ENCODE results near the gene PVRIG. TPM values are rescaled to one million over a fixed set of nuclear protein-coding genes. Genes with fewer than 3 reads are reported as not detected.

PVRIG gene
- not detected in 2 replicates for total RNA-seq

DNA sequence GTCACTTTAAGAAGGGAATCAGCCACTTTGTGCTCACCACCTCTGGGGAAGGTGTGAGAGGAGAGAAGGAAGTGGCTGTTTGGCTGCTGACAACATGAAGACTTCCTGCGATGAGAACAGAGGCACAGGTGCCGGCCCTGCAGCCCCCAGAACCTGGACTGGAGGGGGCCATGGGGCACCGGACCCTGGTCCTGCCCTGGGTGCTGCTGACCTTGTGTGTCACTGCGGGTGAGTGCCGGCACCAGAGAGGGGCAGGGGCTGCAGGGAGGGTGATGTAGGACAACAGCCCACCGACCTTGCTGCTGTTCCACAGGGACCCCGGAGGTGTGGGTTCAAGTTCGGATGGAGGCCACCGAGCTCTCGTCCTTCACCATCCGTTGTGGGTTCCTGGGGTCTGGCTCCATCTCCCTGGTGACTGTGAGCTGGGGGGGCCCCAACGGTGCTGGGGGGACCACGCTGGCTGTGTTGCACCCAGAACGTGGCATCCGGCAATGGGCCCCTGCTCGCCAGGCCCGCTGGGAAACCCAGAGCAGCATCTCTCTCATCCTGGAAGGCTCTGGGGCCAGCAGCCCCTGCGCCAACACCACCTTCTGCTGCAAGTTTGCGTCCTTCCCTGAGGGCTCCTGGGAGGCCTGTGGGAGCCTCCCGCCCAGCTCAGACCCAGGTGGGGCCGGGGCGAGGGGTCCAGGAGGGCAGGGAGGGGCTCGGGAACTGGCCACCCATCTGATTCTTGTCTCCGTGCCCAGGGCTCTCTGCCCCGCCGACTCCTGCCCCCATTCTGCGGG lies at the start of gene PVRIG:
Gene PVRIG, plus strand, starts transcription at position 149 of the 785 bp plus-strand sequence. Its CDS starts 22 bp downstream, at position 171.

DNA sequence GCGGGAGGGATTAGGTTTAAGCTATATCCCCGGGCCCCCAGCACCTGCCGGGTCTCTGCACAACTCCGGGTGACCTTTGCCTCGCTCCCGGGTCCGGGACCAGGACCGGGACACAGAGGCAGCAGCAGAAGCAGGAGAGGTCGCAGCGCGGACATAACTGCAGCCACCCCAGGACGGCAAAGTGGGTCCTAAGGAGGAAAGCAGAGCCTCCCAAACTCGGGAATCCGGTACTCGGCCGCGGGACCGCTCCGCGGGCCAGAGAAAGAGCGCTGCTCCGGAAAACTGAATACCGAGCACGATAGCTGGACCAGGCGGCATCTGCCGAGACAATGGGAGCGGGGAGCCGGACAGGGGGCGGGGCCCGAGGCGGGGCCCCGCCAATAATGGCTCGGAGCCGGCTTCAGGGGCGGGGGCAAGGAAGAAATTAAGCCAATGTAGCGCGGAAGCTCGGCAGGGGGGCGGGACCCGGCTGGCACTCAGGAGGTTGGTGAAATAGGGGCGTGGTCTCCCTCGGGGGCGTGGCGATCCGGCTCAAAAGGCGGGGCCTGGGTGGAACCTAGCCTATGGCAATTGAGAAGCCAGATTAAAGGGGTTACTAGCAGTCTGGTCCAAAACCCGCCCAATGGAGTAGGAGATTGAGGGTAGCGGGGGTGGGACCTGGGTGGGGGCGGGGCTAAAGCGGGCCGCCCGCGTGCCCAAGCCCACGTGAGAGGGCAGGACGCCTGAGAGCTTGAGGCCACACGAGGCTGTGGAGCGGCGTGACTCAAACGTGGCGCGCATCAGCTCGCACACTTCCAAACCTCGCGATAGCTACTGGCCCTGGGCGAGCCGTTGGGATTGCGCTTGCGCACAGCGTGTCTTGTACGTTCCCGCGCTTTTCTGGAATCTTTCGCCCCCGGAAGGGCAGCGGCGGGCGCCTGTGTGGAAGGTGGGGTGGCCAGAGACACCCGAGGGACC lies 42.4 kb upstream of the PVRIG start, which contains the start of the genes GPC2 and STAG3:
Gene GPC2, minus strand, starts transcription at position 337 of the 957 bp plus-strand sequence. Its CDS starts 182 bp downstream, at position 155.
Gene STAG3, plus strand, starts transcription at position 874 of the 957 bp plus-strand sequence. CDS start 2,639 bp downstream, outside the sequence.

Other genes with a start within 250 kb of the PVRIG start
- not detected in 2 replicates for gene AZGP1, start 243.9 kb upstream of the PVRIG start, total RNA-seq
- 33.1 and 36.0 TPM in 2 replicates for gene ZKSCAN1, start 204.4 kb upstream of the PVRIG start, total RNA-seq
- 7.7 and 8.0 TPM in 2 replicates for gene ZSCAN21, start 170.2 kb upstream of the PVRIG start, total RNA-seq
- 17.3 and 21.3 TPM in 2 replicates for gene ZNF3, start 138.2 kb upstream of the PVRIG start, total RNA-seq
- 53.6 and 65.9 TPM in 2 replicates for gene COPS6, start 131.0 kb upstream of the PVRIG start, total RNA-seq
- gene MCM7, start 118.6 kb upstream of the PVRIG start, total RNA-seq = 95.2 and 194 TPM in 2 replicates
- gene AP4M1, start 118.3 kb upstream of the PVRIG start, total RNA-seq = 14.1 and 15.8 TPM in 2 replicates
- gene TAF6, start 100.6 kb upstream of the PVRIG start, total RNA-seq = 34.2 and 44.2 TPM in 2 replicates
- gene CNPY4, start 100.3 kb upstream of the PVRIG start, total RNA-seq = 10.8 and 17.3 TPM in 2 replicates
- 0.73 and 1.6 TPM in 2 replicates for gene MBLAC1, start 93.0 kb upstream of the PVRIG start, total RNA-seq
- gene LAMTOR4, start 71.0 kb upstream of the PVRIG start, total RNA-seq = 59.4 and 82.3 TPM in 2 replicates
- 7.3 and 10.0 TPM in 2 replicates for gene TRAPPC14, start 61.2 kb upstream of the PVRIG start, total RNA-seq
- gene GAL3ST4, start 51.3 kb upstream of the PVRIG start, total RNA-seq = 1.8 and 3.7 TPM in 2 replicates
- gene GPC2, start 42.6 kb upstream of the PVRIG start, total RNA-seq = 0.73 and 2.3 TPM in 2 replicates
- 0.73 and 1.6 TPM in 2 replicates for gene STAG3, start 42.0 kb upstream of the PVRIG start, total RNA-seq
- gene SPDYE3, start 87.8 kb downstream of the PVRIG start, total RNA-seq = not detected in 2 replicates
- 7.7 and 11.5 TPM in 2 replicates for gene PILRB, start 138.2 kb downstream of the PVRIG start, total RNA-seq
- under 0.01 and 0.39 TPM in 2 replicates for gene PILRA, start 153.5 kb downstream of the PVRIG start, total RNA-seq
- 0.59 and 1.5 TPM in 2 replicates for gene ZCWPW1, start 208.8 kb downstream of the PVRIG start, total RNA-seq
- gene MEPCE, start 209.9 kb downstream of the PVRIG start, total RNA-seq = 36.4 and 56.1 TPM in 2 replicates
- 10.7 and 19.2 TPM in 2 replicates for gene PPP1R35, start 216.5 kb downstream of the PVRIG start, total RNA-seq
- gene SPACDR, start 244.3 kb downstream of the PVRIG start, total RNA-seq = 0.37 and 0.78 TPM in 2 replicates